HG02870 (cell line): ENCODE measurements around the gene BRD4.

Experiments used
- ATAC-seq: cut with Tn5 transposase; IDR thresholded peaks from one replicate; pipeline ENCODE4 v1.9.1; 2021; ENCODE audit warnings: mild to moderate bottlenecking, moderate library complexity; ENCODE audit not compliant: unreplicated experiment

The BRD4 gene

GRCh38 chr19:15316498-15316897 is 15.8 kb downstream of the BRD4 start:
- no peak for ATAC-seq

DNA sequence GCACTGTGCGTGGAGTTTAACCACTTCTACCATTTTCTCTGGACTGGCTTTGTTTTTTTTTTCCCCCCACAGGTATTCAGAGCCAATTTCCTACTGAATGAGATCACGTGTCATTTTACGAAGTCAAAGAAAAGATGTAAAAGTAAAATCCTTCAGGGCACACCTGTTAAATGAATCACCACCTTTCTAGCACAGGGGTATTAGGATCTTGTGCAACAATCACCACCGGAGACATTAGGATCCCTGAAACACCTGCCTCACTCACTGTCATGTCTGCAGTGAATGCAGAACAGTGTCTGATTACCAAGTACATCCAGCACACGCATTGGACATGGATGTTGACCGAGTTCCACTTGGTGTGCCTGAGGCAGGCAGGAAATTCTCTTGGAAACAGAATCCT is 17.2 kb downstream of the BRD4 start:
- no peak for ATAC-seq

GRCh38 chr19:15313649-15314279 is 18.6 kb downstream of the BRD4 start:
- ATAC-seq: no peak

GRCh38 chr19:15307169-15307568 is 25.2 kb downstream of the BRD4 start:
- no peak for ATAC-seq

- no peak for ATAC-seq
Observed at GRCh38 chr19:15305582-15306334, 26.6 kb downstream of the BRD4 start.

DNA sequence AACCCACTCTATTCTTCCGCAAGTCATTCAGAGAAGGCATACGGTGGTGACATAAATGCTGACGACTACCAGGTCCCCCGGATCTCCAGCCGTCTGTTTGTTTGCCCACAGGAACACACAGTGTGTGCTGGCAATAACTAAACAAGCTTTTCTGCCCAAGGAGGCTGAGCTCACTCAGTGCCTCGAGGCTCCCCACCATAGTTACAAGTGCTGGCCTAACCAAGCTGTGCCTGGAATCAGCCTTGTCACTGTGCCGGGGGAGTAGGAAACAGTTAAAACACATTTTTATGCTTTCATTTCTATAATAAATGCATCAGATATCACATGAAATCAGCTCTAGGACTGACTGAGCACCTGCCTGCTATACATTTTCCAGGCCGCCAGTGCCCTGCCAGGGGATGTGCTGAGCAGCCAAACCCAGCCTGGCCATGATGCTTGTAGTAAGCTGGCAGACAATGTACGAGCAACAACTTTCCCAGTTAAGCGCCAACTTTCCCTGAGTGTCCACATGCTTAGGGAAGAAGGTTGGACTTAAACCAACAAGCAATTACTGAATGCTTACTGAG is 28.1 kb downstream of the BRD4 start:
- no peak for ATAC-seq

GRCh38 chr19:15303105-15303780 is 29.1 kb downstream of the BRD4 start:
- no peak for ATAC-seq

DNA sequence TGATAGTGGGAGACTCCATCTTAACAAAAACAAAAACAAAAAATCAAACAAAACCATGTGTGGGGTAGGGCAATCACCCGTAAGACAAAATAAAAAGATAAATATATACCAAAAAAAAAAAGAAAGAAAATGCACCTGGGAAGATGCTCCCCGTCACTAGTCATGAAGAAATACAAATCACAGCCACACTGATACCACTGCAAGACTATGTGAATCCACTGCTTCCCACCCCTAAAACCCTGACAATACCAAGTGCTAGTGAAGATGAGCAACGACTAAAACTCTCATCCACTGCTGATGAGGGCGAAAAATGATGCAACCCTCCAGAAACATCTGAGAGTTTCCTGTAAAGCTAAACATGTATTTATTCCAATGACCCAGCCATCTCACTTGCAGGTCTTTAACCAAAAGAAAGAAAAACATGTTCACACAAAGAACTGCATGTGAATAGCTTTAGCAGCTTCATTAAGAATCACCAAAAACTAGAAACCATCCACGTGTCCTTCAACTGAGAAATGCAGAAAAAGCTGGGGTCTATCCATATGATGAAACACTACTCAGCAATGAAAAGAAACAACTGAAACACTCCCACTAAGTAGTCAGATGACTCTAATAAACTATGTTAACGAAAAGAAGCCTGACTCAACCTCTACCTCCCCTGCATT is 31.7 kb downstream of the BRD4 start:
- no peak for ATAC-seq

GRCh38 chr19:15299568-15300409 is 32.5 kb downstream of the BRD4 start:
- no peak for ATAC-seq

DNA sequence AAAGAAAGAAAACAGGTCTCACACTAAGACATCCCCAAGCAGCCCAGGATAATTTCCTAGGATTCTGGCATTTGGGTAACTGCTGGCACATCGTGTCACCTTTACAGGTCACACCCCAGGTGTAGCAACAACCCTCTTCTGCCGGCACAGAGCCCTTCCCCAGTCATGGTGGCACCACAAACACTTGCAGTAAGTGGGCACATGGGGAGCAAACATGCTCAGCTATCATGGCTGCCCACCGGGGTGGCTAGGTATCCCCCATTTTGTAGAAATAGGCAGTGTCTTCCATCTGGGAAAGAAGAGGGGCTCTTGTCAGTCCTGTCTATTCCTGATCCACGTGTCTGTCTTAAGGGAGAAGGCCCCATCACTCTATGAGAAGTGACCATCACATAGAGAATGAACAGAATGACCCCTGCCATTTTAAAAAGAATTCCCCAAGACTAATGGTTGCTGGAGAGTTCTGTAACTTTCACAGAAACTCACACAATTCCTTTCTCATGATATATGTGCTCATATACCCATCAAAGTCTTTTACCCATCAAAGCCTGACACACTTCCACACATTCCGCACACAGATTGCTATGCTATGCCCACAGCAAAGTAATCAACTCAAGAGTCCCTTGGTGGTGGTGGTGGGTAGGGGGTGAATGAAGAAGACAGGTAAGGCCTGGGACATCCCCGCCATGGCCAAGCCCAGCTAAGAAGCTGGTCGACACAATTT is 33.3 kb downstream of the BRD4 start:
- no peak for ATAC-seq

DNA sequence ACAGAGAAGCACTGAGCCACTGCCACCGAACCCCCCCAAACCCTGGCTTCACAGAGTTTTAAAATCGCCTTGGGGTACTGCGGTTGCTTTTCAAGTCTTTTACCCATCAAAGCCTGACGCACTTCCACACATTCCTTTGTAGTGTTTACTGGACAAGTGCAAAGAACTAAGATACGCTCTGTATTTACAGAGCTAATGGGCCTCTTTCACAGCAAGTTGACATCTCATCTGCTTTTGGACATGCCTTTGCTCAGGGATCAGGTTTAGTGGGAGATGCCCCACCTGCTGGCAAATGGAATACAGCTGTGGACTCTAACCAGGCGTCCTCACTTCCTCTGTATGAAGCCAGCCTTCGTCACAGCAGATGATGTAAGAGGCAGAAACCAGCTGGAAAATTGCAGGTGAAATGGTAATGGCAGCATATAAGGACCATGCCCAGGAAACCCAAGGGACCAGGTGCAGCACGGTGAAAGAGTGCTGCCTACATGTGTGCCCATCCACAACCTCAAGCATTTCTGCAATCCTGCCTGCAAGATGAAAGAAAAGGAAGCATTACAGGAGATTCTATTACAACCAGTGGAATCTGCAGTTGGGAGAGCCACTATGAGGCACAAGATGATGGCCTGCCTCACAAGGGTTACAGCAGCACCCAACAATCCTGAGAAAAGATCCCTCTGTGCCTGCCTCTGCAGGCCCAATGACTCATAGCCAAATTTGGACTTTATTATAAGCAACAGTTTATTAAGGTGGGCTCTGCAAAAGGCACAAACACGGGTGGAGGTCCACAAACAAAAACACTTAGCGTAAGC is 34.7 kb downstream of the BRD4 start:
- no peak for ATAC-seq

DNA sequence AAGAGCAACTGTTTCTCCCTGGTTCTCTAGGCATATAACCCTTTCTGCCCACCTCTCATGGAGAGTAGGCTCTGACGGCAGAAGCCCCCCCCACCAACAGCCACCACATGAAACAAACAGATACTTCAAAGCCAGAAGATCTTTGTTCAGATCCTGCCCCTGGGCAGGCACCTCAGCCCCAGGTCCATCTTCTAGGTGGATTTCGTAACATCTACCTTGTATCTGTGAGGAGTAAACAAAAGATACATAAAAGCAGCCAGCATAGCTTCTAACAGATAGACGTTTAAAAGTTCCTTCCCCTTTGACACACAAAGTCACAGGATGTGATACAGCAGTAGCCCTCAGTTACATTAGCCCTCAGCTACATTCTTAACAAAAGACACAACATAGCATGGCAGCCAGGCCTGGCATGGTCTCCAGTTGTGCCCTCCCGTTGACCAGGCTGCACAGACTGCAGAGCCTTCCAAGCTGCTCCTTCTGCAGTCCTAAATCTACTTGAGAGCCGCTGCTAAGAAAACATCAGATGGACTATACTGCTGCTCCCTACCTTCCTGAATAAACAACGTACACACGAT is 35.4 kb downstream of the BRD4 start:
- no peak for ATAC-seq

- ATAC-seq: no peak
Observed at GRCh38 chr19:15296353-15296752, 36.0 kb downstream of the BRD4 start.

GRCh38 chr19:15294561-15294990 is 37.8 kb downstream of the BRD4 start:
- ATAC-seq: no peak

GRCh38 chr19:15293781-15294491 is 38.4 kb downstream of the BRD4 start:
- ATAC-seq: no peak

- ATAC-seq: no peak
Observed at GRCh38 chr19:15292847-15293582, 39.3 kb downstream of the BRD4 start.

DNA sequence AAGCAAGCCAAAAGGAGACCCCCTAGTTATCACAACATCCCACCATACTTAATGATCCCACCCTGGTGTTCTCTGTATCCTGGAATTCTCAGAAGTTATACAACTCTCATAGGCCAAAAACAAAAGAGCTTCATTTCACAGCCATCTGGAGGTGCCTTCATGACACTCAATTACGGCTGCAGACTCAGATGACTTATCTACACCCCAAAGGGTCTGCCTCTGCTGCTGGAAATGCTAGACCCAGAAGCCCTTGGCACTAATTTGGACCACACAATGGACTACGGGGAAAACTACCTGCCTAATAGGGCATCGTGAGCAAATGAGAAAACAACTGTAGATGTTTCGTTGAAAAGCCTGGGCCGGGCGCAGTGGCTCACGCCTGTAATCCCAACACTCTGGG is 40.2 kb downstream of the BRD4 start:
- ATAC-seq: no peak
